HG03520 (cell line): ENCODE measurements around the gene PTPRR.

ENCODE experiments used
- ATAC-seq: cut with Tn5 transposase; IDR thresholded peaks from one replicate; pipeline ENCODE4 v1.9.1; 2021; ENCODE audit warnings: mild to moderate bottlenecking, moderate library complexity; ENCODE audit not compliant: unreplicated experiment

The PTPRR gene

DNA sequence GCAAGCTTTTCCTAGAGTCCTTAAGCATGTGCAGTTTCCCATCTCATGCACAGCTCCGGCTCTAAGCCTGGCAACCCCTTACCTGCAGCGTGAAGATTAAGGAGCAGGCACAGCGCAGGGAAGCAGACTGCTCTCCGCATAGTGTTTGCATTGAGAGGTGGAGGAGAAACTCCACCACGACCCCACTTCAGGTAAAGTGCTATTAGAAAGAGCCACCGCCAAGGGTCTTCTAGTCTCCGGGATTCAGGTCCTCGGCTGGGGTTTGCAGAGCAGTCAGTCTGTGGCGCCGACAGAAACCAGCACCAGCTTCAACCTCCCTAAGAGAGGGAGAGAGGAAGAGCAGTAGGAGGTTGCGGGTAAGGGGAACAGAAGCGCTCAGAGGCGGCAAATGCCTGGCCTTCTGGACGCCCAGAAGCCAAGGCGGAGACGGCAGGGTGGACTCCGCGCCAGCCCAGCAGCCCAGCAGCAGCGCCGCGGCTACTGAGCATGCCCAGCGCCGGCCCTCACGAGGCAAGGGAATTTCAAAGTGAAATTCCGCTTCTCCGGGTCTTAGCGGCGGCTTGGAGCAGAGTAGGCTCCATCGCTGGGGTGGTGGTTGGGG is at the start of gene PTPRR:
Gene PTPRR (minus strand): TSS at position 488 of the 601 bp plus-strand sequence. CDS start 348 bp downstream, at position 140.
- no peak for ATAC-seq

- ATAC-seq = no peak
These were observed 46.7 kb upstream of the PTPRR start for GRCh38 chr12:70966996-70967790.

- ATAC-seq = no peak
These were observed 45.5 kb upstream of the PTPRR start for GRCh38 chr12:70966046-70966445.

- no peak for ATAC-seq
These were observed 44.5 kb upstream of the PTPRR start for GRCh38 chr12:70964867-70965510.

- no peak for ATAC-seq
These were observed 42.6 kb upstream of the PTPRR start for GRCh38 chr12:70963081-70963660.

DNA sequence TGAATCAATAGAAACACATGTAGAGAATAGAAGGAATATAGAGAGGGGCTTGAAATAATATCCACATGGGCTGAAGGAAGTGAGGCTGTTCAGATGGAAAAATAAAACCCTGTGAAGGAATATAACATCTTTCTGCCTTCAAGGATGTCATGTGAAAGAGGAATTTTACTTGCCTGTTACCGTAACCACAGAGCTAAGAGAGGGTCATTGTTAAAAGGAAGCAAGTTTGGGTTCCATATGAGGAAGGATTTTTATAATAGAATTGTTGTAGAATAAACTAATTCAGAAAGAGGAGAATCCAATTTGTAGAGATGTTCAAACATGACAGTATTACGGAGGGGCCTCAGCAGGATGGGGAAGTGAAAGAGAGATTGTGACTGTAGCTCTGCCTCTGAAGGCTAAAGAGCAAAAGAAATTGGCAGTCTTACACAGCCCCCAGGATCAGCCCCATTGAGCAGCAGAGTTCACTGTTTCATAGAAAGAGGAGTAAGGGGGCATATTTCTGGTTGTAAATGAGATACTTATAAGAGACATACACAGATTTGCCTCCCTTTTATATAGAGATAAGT is 41.8 kb upstream of the PTPRR start:
- ATAC-seq = peak; percentile 61

DNA sequence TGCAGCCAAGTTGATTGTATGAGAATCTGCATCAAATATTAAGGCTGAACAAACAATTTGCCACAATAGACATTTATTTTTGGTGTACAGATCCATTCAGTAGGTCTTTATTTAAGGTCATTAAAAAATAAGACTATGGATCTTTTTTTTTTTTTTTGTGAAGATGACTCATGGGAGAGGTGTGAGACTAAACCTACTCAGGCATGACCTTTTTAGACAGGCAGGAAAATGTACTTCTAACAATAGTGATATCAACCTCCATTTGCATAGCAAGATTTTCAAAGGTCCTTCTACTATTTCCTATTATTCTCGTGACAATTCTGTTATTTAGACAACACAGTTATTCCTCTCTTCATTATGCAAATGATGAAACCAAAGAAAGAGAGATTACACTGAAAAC is 39.9 kb upstream of the PTPRR start:
- no peak for ATAC-seq

GRCh38 chr12:70955415-70955814 is 34.9 kb upstream of the PTPRR start:
- ATAC-seq = no peak

DNA sequence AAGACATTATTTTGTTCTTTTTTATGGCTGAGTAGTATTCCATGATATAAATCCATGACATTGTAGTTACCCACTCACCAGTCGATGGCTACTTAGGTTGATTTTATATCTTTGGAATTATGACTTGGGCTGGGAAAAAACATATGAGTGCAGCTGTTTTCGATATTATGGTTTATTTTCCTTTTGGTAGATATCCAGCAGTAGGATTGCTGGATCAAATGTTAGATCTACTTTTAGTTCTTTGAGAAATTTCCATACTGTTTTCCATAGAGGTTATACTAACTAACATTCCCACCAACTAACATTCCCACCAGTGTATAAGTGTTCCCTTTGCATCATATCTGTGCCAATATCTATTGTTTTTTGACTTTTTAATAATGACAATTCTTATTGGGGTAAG is 29.9 kb upstream of the PTPRR start:
- no peak for ATAC-seq

DNA sequence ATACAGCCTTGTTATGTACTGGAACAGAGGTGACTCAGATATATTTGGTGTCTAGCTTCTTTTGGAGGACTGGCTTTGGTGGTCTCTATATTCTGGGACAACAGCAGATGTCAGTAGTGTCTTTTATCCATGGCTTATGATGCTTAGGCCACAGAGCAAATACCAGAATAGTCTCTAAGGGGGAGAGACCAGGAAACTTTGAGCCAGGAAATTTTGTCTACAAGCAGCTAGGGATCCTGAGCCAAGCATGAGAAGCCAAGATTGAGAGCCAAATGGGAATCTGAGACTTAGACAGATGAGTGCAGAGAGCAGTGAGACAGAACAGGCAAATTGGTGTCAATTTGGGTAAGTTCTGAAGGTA is 28.4 kb upstream of the PTPRR start:
- no peak for ATAC-seq

DNA sequence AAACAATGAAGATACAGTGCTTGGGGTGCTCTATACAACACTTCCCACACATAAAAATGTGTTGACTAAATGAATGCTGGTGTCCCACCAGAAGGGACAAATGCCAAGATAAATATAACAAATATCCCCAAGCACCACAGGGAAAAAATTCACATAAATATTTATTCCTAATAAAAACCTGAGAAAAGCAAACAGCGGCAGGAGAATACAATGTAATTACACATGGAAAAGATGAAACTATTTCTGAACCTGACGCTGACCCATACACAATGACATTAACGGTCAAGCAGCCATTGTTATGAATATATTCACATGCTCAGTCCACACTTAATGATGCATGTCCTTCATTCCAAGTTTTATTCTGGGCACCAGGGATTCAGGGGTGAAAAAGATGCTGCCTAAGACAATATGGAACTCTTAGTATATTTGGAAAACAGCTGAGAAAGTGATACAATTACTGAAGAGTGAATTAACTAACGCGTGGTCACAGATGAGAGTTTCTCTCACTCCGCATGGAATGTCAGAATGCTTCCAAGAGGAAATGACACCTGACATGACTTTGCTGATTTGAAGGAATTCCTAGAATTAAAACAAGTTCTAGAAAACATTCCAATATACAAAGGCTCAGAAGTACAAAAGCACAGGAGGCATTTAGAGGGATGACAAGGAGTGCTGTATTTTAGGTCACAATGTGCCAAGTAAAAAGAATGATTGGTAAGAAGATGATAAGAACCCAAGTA is 27.9 kb upstream of the PTPRR start:
- no peak for ATAC-seq

- ATAC-seq = no peak
These were observed 15.8 kb upstream of the PTPRR start for GRCh38 chr12:70936203-70936813.

GRCh38 chr12:70933133-70933532 is 12.6 kb upstream of the PTPRR start:
- ATAC-seq = no peak

DNA sequence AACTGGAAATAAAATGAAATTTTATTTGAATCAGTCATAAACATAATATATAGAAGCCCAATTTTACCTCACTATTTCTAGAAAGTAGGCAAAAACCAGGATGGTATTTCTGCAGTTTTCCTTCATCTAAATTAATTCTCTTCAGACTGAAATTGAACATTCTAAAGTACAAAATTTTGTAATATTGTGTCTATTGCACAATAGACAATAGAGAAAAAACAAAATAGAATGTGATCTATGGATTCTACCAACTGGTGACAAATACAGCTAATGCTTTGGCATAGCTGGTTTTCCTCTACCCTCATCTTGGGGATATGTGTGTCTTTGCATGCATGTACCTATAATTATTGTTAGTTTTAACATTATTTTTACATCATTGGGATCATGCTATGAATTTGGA is 8.5 kb upstream of the PTPRR start:
- ATAC-seq = no peak

- ATAC-seq = no peak
These were observed 7.5 kb upstream of the PTPRR start for GRCh38 chr12:70928071-70928470.

GRCh38 chr12:70927356-70927755 is 6.8 kb upstream of the PTPRR start:
- ATAC-seq = no peak

DNA sequence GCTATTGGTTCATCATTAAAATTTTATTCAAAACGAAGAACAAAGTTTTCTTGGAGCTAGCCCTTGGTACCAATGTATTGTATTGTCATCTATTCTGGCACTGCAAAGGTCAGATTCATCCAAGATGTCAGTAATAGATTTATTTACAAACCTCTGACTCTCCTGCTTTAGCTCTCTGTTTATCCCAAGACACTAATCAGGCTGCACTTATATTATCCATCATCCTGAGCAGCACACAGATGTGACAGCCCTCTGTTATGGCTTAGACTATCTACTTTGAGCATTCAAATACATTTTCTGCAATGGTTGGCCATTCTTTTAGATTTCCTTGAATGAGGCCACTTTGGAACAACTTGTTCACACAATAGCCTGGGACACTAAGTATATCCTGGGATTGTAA is 5.0 kb upstream of the PTPRR start:
- no peak for ATAC-seq

GRCh38 chr12:70920891-70921290 is 353 bp upstream of the PTPRR start:
- ATAC-seq = no peak

DNA sequence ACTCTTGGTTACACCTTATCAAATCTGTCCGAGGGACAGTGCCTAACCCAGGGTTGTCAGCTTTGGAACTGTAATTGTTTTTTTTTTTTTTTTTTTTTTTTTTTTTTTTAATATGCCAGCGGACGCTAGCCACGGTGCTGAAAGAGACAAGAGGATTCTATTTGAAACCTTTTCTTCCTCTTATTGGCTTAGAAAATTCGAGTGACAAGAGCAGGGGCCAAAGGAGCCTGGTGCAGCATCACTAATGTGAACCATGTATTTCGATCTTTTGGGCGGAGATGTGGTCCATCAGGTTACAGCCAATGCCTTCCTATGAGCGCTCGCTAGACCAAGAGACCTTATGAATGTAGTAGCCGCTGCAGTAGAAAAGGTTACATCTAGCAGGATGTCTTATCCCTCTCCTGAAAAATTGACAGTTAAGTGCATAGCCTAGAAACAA is 922 bp downstream of the PTPRR start:
- ATAC-seq = no peak

DNA sequence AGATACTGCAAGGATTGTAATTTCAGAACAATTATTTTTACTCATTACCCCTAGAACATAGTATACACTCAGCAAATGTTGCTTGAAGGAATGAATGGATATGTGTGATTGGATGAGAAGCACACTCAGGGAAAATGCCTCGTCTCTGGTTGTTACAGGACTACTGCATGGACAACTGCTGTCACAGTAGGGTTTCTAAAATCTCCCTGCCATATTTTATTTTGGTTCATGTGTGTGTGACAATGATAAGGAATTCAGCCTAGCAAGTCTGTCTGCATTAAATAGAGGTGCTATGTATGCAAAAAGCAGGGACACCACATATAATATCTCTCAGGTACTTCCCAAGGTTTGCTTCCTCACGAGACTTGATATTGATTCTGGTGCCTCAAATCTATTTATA is 1.4 kb downstream of the PTPRR start:
- ATAC-seq = no peak
